Measurements from ENCODE around the gene CHD9.
"Not testable (repeated sequence)": the region's sequence is repeated elsewhere in the genome, so short reads cannot be mapped to it uniquely, and the experiment has no call there.

The CHD9 gene

GRCh38 chr16:53290520-53290919 lies 235.7 kb downstream of the CHD9 start:
- DNase-seq, result no peak

DNA sequence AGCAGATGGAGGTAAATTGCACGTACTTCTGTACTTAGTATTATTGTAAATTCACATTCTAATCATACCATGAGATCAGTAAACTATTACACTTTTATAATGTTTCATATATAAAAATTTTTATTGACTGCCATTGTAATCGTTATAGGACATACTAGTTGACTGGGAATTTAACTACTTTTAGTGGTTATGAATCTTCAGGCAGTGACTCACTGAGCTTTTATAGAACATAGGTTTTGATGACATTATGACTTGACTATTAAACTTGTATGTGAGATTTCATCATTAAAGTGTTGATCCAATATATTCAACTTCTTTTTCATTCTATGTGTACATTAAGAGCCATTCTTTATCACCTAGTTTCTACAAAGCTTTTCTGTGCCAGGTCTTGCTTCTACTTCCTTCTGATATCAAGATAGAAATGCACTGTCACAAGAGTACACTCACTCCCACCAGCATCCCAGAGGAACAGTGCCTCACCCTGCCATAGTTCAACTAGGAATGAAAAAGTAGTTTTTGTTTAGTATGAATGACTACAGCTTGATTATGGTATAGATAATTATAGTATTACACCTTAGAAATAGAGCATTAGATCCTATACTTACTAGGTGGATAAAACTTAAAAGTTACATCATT lies 237.1 kb downstream of the CHD9 start:
- DNase-seq, result no peak

- no peak for DNase-seq
Observed at GRCh38 chr16:53297477-53297876, 242.7 kb downstream of the CHD9 start.

GRCh38 chr16:53304334-53304733 lies 249.5 kb downstream of the CHD9 start:
- no peak for DNase-seq

DNA sequence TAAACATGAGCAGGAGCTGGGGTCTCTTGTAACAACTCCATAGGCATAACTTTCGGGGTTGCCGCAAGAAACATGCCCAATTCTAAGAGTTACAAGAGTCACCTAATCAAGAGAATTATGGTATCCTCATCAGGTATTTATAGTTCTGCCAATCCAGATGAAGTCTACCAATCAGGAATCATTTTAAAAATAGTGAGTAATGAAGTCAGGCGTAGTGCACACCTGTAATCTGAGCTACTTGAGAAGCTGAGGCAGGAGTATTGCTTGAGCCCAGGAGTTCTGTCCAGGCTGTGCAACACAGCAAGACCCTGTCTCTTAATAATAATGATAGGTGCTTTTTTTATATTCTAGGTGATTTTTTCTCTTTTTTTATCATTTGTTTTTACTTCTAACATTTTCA lies 251.0 kb downstream of the CHD9 start:
- DNase-seq, result no peak

DNA sequence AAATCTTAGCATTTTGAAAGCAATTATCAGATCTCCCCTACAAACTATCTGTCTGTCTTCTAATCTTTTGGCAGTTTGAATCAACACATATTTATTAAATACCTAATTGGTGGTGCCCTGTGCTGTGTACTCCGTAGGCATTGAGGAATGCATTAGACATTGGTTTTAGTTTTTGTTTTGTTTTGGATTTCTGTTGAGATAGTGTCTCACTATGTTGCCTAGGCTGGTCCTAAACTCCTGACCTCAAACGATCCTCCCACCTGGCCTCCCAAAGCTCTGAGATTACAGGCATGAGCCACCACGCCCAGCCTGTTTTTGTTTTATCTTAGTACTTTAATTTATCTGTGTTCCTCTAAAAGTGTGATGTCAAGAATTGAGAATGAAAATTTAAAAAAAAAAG lies 254.7 kb downstream of the CHD9 start:
- DNase-seq, result no peak

DNA sequence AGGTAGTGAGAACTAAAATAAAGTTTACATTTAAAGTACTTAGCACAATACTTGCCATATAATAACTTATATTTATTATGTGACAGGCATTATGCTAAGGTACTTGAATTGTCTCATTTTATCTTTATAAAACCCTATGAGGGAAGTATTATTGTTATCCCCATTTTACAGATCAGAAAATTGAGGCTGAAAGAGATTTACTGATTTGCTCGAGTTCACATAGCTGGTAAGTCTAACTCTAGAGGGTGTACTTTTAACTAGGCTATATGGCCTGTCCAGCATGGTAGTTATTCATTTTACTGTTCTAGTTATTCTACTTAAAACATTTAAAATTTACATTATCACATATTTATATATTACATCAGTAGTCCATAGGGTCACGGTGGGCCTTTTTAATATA lies 266.2 kb downstream of the CHD9 start:
- DNase-seq, result no peak

GRCh38 chr16:53323924-53324323 lies 269.1 kb downstream of the CHD9 start:
- DNase-seq, result no peak

DNA sequence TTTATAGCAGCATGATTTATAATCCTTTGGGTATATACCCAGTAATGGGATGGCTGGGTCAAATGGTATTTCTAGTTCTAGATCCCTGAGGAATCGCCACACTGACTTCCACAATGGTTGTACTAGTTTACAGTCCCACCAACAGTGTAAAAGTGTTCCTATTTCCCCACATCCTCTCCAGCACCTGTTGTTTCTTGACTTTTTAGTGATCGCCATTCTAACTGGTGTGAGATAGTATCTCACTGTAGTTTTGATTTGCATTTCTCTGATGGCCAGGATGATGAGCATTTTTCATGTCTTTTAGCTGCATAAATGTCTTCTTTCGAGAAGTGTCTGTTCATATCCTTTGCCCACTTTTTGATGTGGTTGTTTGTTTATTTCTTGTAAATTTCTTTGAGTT lies 276.2 kb downstream of the CHD9 start:
- not testable (repeated sequence) for DNase-seq

- no peak for DNase-seq
Observed at GRCh38 chr16:53334581-53334980, 279.8 kb downstream of the CHD9 start.

- DNase-seq, result no peak
Observed at GRCh38 chr16:53337294-53337693, 282.5 kb downstream of the CHD9 start.

DNA sequence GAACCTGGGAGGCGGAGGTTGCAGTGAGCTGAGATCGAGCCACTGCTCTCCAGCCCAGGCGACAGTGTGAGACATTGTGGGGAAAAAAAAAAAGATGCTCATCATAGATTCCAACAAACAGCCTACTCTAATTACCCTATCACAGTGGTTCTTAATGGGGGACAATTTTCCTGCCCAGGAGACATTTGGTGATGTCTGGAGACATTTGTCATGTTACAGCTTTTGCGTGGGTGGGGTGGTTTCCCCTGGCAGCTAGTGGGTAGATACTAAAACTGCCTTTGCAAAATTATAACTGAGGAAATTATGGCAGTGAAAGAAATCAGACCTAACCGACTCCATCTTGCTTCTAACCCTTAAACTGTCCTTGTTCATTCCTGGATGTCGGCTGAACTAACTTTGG lies 287.0 kb downstream of the CHD9 start:
- peak; percentile 17 to 36 for DNase-seq

DNA sequence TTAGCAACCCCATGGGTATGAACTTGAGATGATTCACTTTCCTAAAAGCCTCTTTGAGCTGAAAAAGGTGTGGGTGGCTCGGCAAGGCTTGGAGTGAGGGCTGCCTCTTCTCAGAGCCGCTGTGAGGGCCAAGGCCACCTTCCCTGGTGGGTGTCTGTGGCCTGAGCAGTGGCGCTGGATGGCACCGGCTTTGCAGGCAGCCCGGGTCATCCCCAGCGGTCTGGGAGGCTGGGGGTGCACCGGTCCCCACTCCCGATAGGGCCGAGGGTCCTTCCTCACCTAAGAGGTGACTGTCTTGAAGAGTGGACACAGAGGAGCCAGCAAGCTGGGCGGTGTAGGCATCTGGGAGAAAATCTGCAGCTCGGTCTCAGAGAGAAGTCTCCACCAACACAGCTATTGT lies 300.3 kb downstream of the CHD9 start:
- DNase-seq, result no peak

GRCh38 chr16:53356478-53357207 lies 301.9 kb downstream of the CHD9 start:
- DNase-seq, result no peak

GRCh38 chr16:53357208-53357586 lies 302.4 kb downstream of the CHD9 start:
- DNase-seq, result no peak

DNA sequence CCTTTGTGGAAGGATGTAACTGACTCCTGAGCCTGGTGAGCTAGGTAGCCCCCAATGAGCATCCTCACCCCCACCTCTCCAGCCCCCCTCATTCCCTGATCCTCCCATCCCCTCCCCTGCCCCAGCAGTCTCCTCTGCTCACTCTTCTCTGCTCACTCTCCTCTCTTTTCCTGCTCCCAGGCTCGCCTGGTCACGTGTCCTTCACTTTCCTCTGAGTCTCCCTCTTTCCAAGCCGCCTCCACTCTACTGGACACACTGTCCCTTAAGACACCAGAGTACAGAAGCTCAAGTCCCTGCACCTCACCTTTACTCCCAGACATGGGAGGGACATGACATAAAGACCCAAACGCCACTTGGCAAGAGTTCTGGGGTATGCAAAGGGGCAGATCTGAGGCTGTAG lies 303.2 kb downstream of the CHD9 start:
- DNase-seq, result no peak

GRCh38 chr16:53358884-53359283 lies 304.1 kb downstream of the CHD9 start:
- DNase-seq, result no peak

DNA sequence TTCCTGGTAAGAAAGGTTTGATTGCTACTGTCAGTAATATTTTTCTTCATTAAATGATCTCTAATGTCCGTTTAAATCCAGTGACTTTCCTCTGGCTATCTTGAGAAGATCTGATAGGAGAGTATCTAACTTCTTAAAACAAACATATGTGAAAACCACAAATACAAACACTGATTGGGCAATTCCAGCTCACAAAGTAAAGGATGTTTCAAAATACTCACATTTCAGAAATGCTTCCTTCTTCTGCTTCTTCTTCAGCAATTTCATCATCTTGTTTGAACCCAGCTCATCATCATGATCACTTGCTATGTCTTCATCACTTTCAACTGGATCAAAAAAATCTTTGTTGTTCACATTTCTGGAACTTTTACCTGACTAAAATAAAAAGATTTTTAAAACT lies 315.1 kb downstream of the CHD9 start:
- no peak for DNase-seq

GRCh38 chr16:53370827-53371226 lies 316.0 kb downstream of the CHD9 start:
- DNase-seq, result no peak

GRCh38 chr16:53372992-53373871 lies 318.4 kb downstream of the CHD9 start:
- DNase-seq, result peak; percentile 67 to 82

- no peak for DNase-seq
Observed at GRCh38 chr16:53374800-53375199, 320.0 kb downstream of the CHD9 start.

DNA sequence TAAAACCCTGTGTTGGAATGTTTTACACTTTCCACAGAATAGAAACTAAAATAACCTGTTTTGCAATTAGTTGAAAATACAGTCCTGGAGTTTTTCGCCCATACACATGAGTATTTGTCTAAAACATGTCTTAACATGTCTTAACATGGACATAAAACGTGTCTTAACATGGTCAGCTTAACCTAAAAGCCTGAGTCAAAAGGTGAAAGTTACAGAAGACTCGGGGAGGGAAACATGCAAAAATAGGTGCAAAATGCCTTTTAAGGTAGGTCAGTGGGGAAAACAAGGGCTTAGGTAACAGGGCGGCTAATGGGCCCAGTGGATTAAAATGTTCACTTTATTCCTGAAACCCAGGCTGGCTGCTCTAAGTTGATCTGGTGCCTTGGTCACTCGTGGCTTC lies 323.3 kb downstream of the CHD9 start:
- DNase-seq, result no peak
